Tibial nerve (tissue), 4 donors: ENCODE results near the gene TMEM212. TPM values are rescaled to one million over a fixed set of nuclear protein-coding genes. Genes with fewer than 3 reads are reported as not detected.

ENCODE experiments used
- DNase-seq, 2 donors: peaks; one replicate each; pipeline ENCODE4 v3.0.0-alpha.2; 2019; ENCODE audit warnings: low spot score in 2 of 2
- H3K27ac ChIP-seq, 4 donors: fragments of 200-600 bp; sonication (generic) in 3 of 4; one replicate each; pipeline ENCODE4 v1.5.1; 2017 to 2019; ENCODE audit warnings: mild to moderate bottlenecking in 1 of 4
- H3K27me3 ChIP-seq, 2 donors: fragments of 200-600 bp; sonication (generic) in 1 of 2; one replicate each; pipeline versions ENCODE4 v1.5.1 to v1.6.0; 2017 to 2019
- H3K36me3 ChIP-seq, 3 donors: fragments of 200-600 bp; sonication (generic); one replicate each; pipeline ENCODE4 v1.5.1; 2018 to 2019
- H3K4me1 ChIP-seq, 4 donors: fragments of 200-600 bp; sonication (generic) in 3 of 4; one replicate each; pipeline ENCODE4 v1.5.1; 2017 to 2019
- H3K4me3 ChIP-seq, 4 donors: fragments of 200-600 bp; sonication (generic) in 3 of 4; one replicate each; pipeline ENCODE4 v1.5.1; 2017 to 2019; ENCODE audit warnings: mild to moderate bottlenecking in 1 of 4, moderate library complexity in 1 of 4
- H3K9me3 ChIP-seq, 4 donors: fragments of 200-600 bp; sonication (generic) in 3 of 4; one replicate each; pipeline ENCODE4 v1.5.1; 2017 to 2019
- CTCF ChIP-seq, 5 experiments: fragments of 200-600 bp in 3 of 5; fragments of 450-650 bp in 2 of 5; sonication (generic) in 3 of 5; IDR thresholded peaks; one replicate each; pipeline ENCODE4 v1.5.1; 2016 to 2019; ENCODE audit warnings: antibody characterized with exemption in 5 of 5, mild to moderate bottlenecking in 3 of 5, moderate library complexity in 2 of 5
- EP300 ChIP-seq, 2 donors: sonication (generic); formaldehyde crosslinking; IDR thresholded peaks; one replicate each; pipeline ENCODE4 v1.6.1; 2017; ENCODE audit warnings: antibody characterized with exemption in 2 of 2, mild to moderate bottlenecking in 1 of 2
- POLR2A ChIP-seq, 2 donors: fragments of 450-650 bp; IDR thresholded peaks; one replicate each; pipeline ENCODE4 v1.6.1; 2017; ENCODE audit warnings: antibody characterized with exemption in 2 of 2, mild to moderate bottlenecking in 2 of 2, moderate library complexity in 2 of 2
- WGBS, 2 donors: methylation state at CpG; one replicate each; pipeline ENCODE4 v1.1.5; 2018; 5-methylcytosine and 5-hydroxymethylcytosine counted together
- total RNA-seq, 4 donors: library from RNA; depleted of rRNA; stranded (reverse); fragments of >200 nt; gene quantifications; one replicate each; pipeline ENCODE4 v1.1.0, GENCODE V29; 2016

TMEM212 gene
- total RNA-seq, 4 donors from 2014 or later: not detected

GRCh38 chr3:171873580-171873979 is 30.4 kb downstream of the TMEM212 start:
- H3K27ac ChIP-seq: peak overlapping the region in 2 of 4 donors; percentile 77 to 83
- H3K9me3 ChIP-seq: no peaks in the 10 kb centered on the region
- no peaks in the 10 kb centered on the region for H3K36me3 ChIP-seq
- H3K27me3 ChIP-seq: no peaks in the 10 kb centered on the region
- 44 to 47% methylated on average over 1 of the region's 1 CpG for WGBS, 2 donors
- no peak for TF ChIP-seq CTCF (IDR thresholded peaks at IDR 0.05)
- no peak for TF ChIP-seq POLR2A (IDR thresholded peaks at IDR 0.05)
- no peak for TF ChIP-seq EP300 (IDR thresholded peaks at IDR 0.05)
- no peak overlapping the region for H3K4me3 ChIP-seq
- peaks cover 0 to 49% (median 13%) of the 10 kb centered on the region in 4 donors for H3K4me1 ChIP-seq
- DNase-seq: no peak

- DNase-seq: no peak
- peak overlapping the region in 3 of 4 donors; percentile 49 to 83 (median 77) for H3K27ac ChIP-seq
- no peaks in the 10 kb centered on the region for H3K36me3 ChIP-seq
- no peaks in the 10 kb centered on the region for H3K27me3 ChIP-seq
- TF ChIP-seq CTCF (IDR thresholded peaks at IDR 0.05): no peak
- peak in 1 of 2 donors; percentile 70 for TF ChIP-seq EP300 (IDR thresholded peaks at IDR 0.05)
- WGBS, 2 donors: 13 to 19% methylated on average over 2 of the region's 2 CpGs
- no peaks in the 10 kb centered on the region for H3K9me3 ChIP-seq
- H3K4me3 ChIP-seq: no peak overlapping the region
- peaks cover 0 to 54% (median 15%) of the 10 kb centered on the region in 4 donors for H3K4me1 ChIP-seq
These were observed 31.1 kb downstream of the TMEM212 start for GRCh38 chr3:171874251-171874681.

GRCh38 chr3:171874879-171875278 is 31.7 kb downstream of the TMEM212 start:
- TF ChIP-seq CTCF (IDR thresholded peaks at IDR 0.05) (no peak), EP300 (IDR thresholded peaks at IDR 0.05) (no peak), POLR2A (IDR thresholded peaks at IDR 0.05) (no peak)
- Histone ChIP-seq H3K36me3 (no peaks in the 10 kb centered on the region), H3K27ac (peak overlapping the region in 3 of 4 donors; percentile 49 to 83 (median 77)), H3K9me3 (no peaks in the 10 kb centered on the region), H3K4me3 (no peak overlapping the region), H3K4me1 (peaks cover 0 to 54% (median 15%) of the 10 kb centered on the region in 4 donors), H3K27me3 (no peaks in the 10 kb centered on the region)
- no peak for DNase-seq
- 28 to 30% methylated on average over 4 of the region's 4 CpGs for WGBS, 2 donors

GRCh38 chr3:171875923-171876412 is 32.8 kb downstream of the TMEM212 start:
- no peaks in the 10 kb centered on the region for H3K9me3 ChIP-seq
- peaks cover 0 to 54% (median 15%) of the 10 kb centered on the region in 4 donors for H3K4me1 ChIP-seq
- DNase-seq: no peak
- H3K27me3 ChIP-seq: no peaks in the 10 kb centered on the region
- H3K27ac ChIP-seq: peak overlapping the region in 3 of 4 donors; percentile 24 to 83 (median 77)
- WGBS, 2 donors: 54 to 61% methylated on average over 4 of the region's 4 CpGs
- TF ChIP-seq EP300 (IDR thresholded peaks at IDR 0.05) (no peak), CTCF (IDR thresholded peaks at IDR 0.05) (no peak), POLR2A (IDR thresholded peaks at IDR 0.05) (no peak)
- no peak overlapping the region for H3K4me3 ChIP-seq
- H3K36me3 ChIP-seq: no peaks in the 10 kb centered on the region

GRCh38 chr3:171876680-171877147 is 33.6 kb downstream of the TMEM212 start:
- TF ChIP-seq CTCF (IDR thresholded peaks at IDR 0.05) (no peak), POLR2A (IDR thresholded peaks at IDR 0.05) (no peak), EP300 (IDR thresholded peaks at IDR 0.05) (no peak)
- no peaks in the 10 kb centered on the region for H3K27me3 ChIP-seq
- 31 to 35% methylated on average over 5 of the region's 5 CpGs for WGBS, 2 donors
- H3K36me3 ChIP-seq: no peaks in the 10 kb centered on the region
- no peaks in the 10 kb centered on the region for H3K9me3 ChIP-seq
- peak overlapping the region in 2 of 4 donors; percentile 46 to 83 for H3K27ac ChIP-seq
- no peak overlapping the region for H3K4me3 ChIP-seq
- H3K4me1 ChIP-seq: peaks cover 0 to 54% (median 15%) of the 10 kb centered on the region in 4 donors
- DNase-seq: no peak
